Endothelial cell of umbilical vein (primary cell): ENCODE results near the gene C1orf210. TPM values are rescaled to one million over a fixed set of nuclear protein-coding genes. Genes with fewer than 3 reads are reported as not detected.

Source experiments
- BruUV-seq: library from RNA; stranded (reverse); fragments of 400-500 nt; replicated peaks from 2 replicates; lab custom pipeline; 2021; lab: Mats Ljungman, UMichigan
- CTCF ChIA-PET: fragments of 300-600, 350-600 bp; sonication (Branson Sonifier 250); formaldehyde crosslinking; loops from one replicate; lab custom pipeline; 2021; ENCODE audit warnings: antibody characterized with exemption, inconsistent platforms; lab: Charles Lee
- POLR2A ChIA-PET: fragments of 300-600, 350-600 bp; sonication (Branson Sonifier 250); formaldehyde crosslinking; loops from one replicate; lab custom pipeline; 2021; ENCODE audit warnings: antibody characterized with exemption, inconsistent platforms; lab: Charles Lee
- DNase-seq: peaks from one replicate; pipeline ENCODE4 v3.0.0-alpha.2; 2011; ENCODE audit warnings: low read depth, low spot score
- FAIRE-seq: peaks from 2 replicates; lab custom pipeline; 2011; peaks lifted over from hg19 to GRCh38; lab: Jason Lieb, UNC
- H2AFZ ChIP-seq: 2 replicates; pipeline ENCODE4 v1.6.0; 2012; ENCODE audit warnings: low read depth, low read length, control low read depth, inconsistent platforms
- H3K27ac ChIP-seq: 2 replicates; pipeline ENCODE4 v1.5.1; 2011; ENCODE audit warnings: low read depth, mild to moderate bottlenecking, control low read depth, low read length, moderate library complexity; ENCODE audit not compliant: insufficient read depth
- H3K27me3 ChIP-seq, 2 experiments: 2 replicates each; pipeline versions ENCODE4 v1.6.0 to v1.6.1; 2011; ENCODE audit warnings: low read length in 2 of 2, mixed read lengths in 1 of 2; ENCODE audit not compliant: control insufficient read depth in 2 of 2, insufficient read depth in 2 of 2
- H3K36me3 ChIP-seq, 2 experiments: 2 replicates in 1 of 2; 3 replicates in 1 of 2; pipeline ENCODE4 v1.5.1; 2011; ENCODE audit warnings: low read length in 2 of 2, mild to moderate bottlenecking in 1 of 2, moderate library complexity in 1 of 2; ENCODE audit not compliant: control insufficient read depth in 2 of 2, insufficient read depth in 2 of 2; ENCODE audit errors: extremely low read depth in 1 of 2
- H3K4me1 ChIP-seq: 3 replicates; pipeline ENCODE4 v1.5.1; 2011; ENCODE audit warnings: mild to moderate bottlenecking, low read length; ENCODE audit not compliant: control insufficient read depth, insufficient read depth; ENCODE audit errors: extremely low read depth
- H3K4me2 ChIP-seq: 2 replicates; pipeline ENCODE4 v1.6.1; 2011; ENCODE audit warnings: low read length, control low read depth, mixed read lengths; ENCODE audit not compliant: insufficient read depth
- H3K4me3 ChIP-seq, 3 experiments: fragments of 200-600 bp in 1 of 3; sonication (generic), shearing (Covaris generic) in 1 of 3; replicated peaks in 1 of 3; 2 replicates each; pipeline ENCODE4 v1.5.1; 2011 to 2016; ENCODE audit warnings: control low read depth in 3 of 3, low read length in 3 of 3, mild to moderate bottlenecking in 2 of 3, inconsistent platforms in 1 of 3, low read depth in 1 of 3, moderate library complexity in 1 of 3; ENCODE audit not compliant: insufficient read depth in 1 of 3
- H3K79me2 ChIP-seq: 2 replicates; pipeline ENCODE4 v1.6.0; 2012; ENCODE audit warnings: low read length, inconsistent platforms; ENCODE audit not compliant: control insufficient read depth, insufficient read depth
- H3K9ac ChIP-seq: replicated peaks from 2 replicates; pipeline ENCODE3; 2011; ENCODE audit warnings: low read length, control low read depth; ENCODE audit not compliant: insufficient read depth; ENCODE audit errors: extremely low read depth
- H3K9me1 ChIP-seq: replicated peaks from 3 replicates; pipeline ENCODE4 v1.6.0; 2011; ENCODE audit warnings: mild to moderate bottlenecking, low read length; ENCODE audit not compliant: control insufficient read depth, insufficient read depth; ENCODE audit errors: extremely low read depth
- H3K9me3 ChIP-seq: replicated peaks from 2 replicates; pipeline ENCODE4 v1.5.1; 2012; ENCODE audit warnings: low read length, inconsistent platforms; ENCODE audit not compliant: control insufficient read depth, insufficient read depth
- H4K20me1 ChIP-seq: replicated peaks from 2 replicates; pipeline ENCODE3; 2011; ENCODE audit warnings: mild to moderate bottlenecking, low read length; ENCODE audit not compliant: control insufficient read depth, insufficient read depth; ENCODE audit errors: extremely low read depth
- EZH2 ChIP-seq: IDR thresholded peaks from 2 replicates; pipeline ENCODE4 v1.6.1; 2012; ENCODE audit warnings: borderline replicate concordance, low read depth, mild to moderate bottlenecking, moderate library complexity, low read length, inconsistent platforms; ENCODE audit not compliant: severe bottlenecking
- FOS ChIP-seq: IDR thresholded peaks from 2 replicates; pipeline ENCODE4 v1.6.1; 2011; ENCODE audit warnings: mild to moderate bottlenecking, low read length, moderate library complexity, borderline replicate concordance; ENCODE audit not compliant: insufficient read depth
- GATA2 ChIP-seq: IDR thresholded peaks from 2 replicates; pipeline ENCODE4 v1.7.0; 2011; ENCODE audit warnings: low read depth, mild to moderate bottlenecking, moderate library complexity, mixed read lengths, low read length; ENCODE audit not compliant: insufficient read length, insufficient read depth
- JUN ChIP-seq: IDR thresholded peaks from 2 replicates; pipeline ENCODE4 v1.6.1; 2011; ENCODE audit warnings: borderline replicate concordance, low read depth; ENCODE audit not compliant: insufficient read length, insufficient read depth
- MYC ChIP-seq: IDR thresholded peaks from one replicate; pipeline ENCODE4 v1.6.1; 2011; ENCODE audit warnings: mild to moderate bottlenecking, low read depth, low read length
- POLR2A ChIP-seq: IDR thresholded peaks from 2 replicates; pipeline ENCODE4 v1.6.1; 2012; ENCODE audit warnings: low read depth, mild to moderate bottlenecking, control low read depth, low read length
- POLR2AphosphoS5 ChIP-seq: IDR thresholded peaks from 2 replicates; pipeline ENCODE4 v1.6.1; 2012; ENCODE audit warnings: low read depth, mild to moderate bottlenecking, control low read depth, low read length, moderate library complexity; ENCODE audit not compliant: insufficient read depth
- dilution Hi-C: fragments of 300-500 bp; cut with MboI; formaldehyde crosslinking; loops from one replicate; pipeline ENCODE4 v1.15.0; 2019; ENCODE audit warnings: low sequenced_read_pairs; ENCODE audit not compliant: extremely low pct_ligation_motif_present
- intact Hi-C: fragments of 100-400 bp; cut with micrococcal nuclease; formaldehyde crosslinking; loops from one replicate; pipeline ENCODE4 v1.10.0; 2022
- polyA plus RNA-seq, 4 experiments: library from polyadenylated mRNA; depleted of rRNA in 3 of 4; stranded (reverse) in 3 of 4; unstranded in 1 of 4; fragments of >200 nt; gene quantifications; 2 replicates each; pipeline versions ENCODE4 v1.2.1 to v1.2.3, GENCODE V29; 2011 to 2012; ENCODE audit warnings: missing spikeins in 1 of 4
- total RNA-seq: library from RNA; stranded (reverse); gene quantifications from 2 replicates; pipeline ENCODE4 v1.2.3, GENCODE V29; 2021
- TF ChIP-seq, protein P1 (sequence below): IDR thresholded peaks from 2 replicates; pipeline ENCODE4 v1.6.1; 2011; ENCODE audit not compliant: insufficient read depth, insufficient read length
- TF ChIP-seq, protein P2 (sequence below), 2 donors: IDR thresholded peaks; 1 replicate in 1 of 2; 2 replicates in 1 of 2; pipeline ENCODE4 v1.5.1; 2011; ENCODE audit warnings: low read length in 2 of 2, mild to moderate bottlenecking in 2 of 2, moderate library complexity in 2 of 2, control low read depth in 1 of 2, inconsistent platforms in 1 of 2, low read depth in 1 of 2; ENCODE audit not compliant: insufficient read depth in 1 of 2; ENCODE audit errors: extremely low read depth in 1 of 2

The C1orf210 gene
- total and polyA plus RNA-seq, 2 donors (not counting 3 experiments of a cell fraction or from before 2014, with no cell fraction given) = not detected

DNA sequence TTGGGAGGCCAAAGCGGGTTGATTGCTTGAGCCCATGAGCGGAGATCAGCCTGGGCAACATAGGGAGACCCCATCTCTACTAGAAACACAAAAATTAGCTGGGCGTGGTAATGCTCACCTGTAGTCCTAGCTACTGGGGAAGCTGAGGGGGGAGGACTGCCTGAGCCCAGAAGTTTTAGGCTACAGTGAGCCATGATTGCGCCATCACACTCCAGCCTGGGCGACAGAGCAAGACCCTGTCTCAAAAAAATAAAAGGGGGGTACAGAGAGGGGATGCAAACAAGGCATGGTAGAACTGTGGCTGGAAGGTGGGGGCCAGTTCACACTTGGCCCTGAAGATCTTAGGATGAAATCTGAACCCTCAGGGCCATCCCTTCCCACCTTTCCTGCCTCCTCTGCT is 1.2 kb upstream of the C1orf210 start:
- BruUV-seq = no TSS peak
- H3K4me3 ChIP-seq = no peak overlapping the region
- CTCF ChIA-PET = no interaction called here
- dilution Hi-C loops = no loop called here
- no peaks in the 10 kb centered on the region for H4K20me1 ChIP-seq
- no peak overlapping the region for H2AFZ ChIP-seq
- no peaks in the 10 kb centered on the region for H3K4me1 ChIP-seq
- no peaks in the 10 kb centered on the region for H3K9me3 ChIP-seq
- H3K36me3 ChIP-seq = no peaks in the 10 kb centered on the region
- H3K4me2 ChIP-seq = no peak overlapping the region
- POLR2A ChIA-PET = interaction anchor here (0.7 kb wide), 1 partner anchor 51 kb away, joined by 5 read pairs; no protein-coding TSS in a partner anchor
- FAIRE-seq (no peak), DNase-seq (no peak)
- no peak overlapping the region for H3K9ac ChIP-seq
- TF ChIP-seq POLR2AphosphoS5 = no peak
- no peak for TF ChIP-seq JUN
- TF ChIP-seq, protein P1, sequence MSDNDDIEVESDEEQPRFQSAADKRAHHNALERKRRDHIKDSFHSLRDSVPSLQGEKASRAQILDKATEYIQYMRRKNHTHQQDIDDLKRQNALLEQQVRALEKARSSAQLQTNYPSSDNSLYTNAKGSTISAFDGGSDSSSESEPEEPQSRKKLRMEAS = no peak
- TF ChIP-seq, protein P2, sequence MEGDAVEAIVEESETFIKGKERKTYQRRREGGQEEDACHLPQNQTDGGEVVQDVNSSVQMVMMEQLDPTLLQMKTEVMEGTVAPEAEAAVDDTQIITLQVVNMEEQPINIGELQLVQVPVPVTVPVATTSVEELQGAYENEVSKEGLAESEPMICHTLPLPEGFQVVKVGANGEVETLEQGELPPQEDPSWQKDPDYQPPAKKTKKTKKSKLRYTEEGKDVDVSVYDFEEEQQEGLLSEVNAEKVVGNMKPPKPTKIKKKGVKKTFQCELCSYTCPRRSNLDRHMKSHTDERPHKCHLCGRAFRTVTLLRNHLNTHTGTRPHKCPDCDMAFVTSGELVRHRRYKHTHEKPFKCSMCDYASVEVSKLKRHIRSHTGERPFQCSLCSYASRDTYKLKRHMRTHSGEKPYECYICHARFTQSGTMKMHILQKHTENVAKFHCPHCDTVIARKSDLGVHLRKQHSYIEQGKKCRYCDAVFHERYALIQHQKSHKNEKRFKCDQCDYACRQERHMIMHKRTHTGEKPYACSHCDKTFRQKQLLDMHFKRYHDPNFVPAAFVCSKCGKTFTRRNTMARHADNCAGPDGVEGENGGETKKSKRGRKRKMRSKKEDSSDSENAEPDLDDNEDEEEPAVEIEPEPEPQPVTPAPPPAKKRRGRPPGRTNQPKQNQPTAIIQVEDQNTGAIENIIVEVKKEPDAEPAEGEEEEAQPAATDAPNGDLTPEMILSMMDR (IDR thresholded peaks at IDR 0.05; ENCODE audit: extremely low read depth in 1 of 2, insufficient read depth in 1 of 2, low read depth in 1 of 2, low read length in 2 of 2) = no peak
- TF ChIP-seq GATA2 = no peak
- no peak for TF ChIP-seq FOS
- no peak for TF ChIP-seq POLR2A
- TF ChIP-seq EZH2 = no peak
- no peak for TF ChIP-seq MYC
- H3K27me3 ChIP-seq = peaks cover 2 to 5% of the 10 kb centered on the region in 2 experiments
- H3K79me2 ChIP-seq = no peaks in the 10 kb centered on the region
- intact Hi-C loops = no loop called here
- no peaks in the 10 kb centered on the region for H3K9me1 ChIP-seq
- no peak overlapping the region for H3K27ac ChIP-seq
